Activated CD4-positive, alpha-beta T cell treated with anti-CD3 and anti-CD28 coated beads, Interleukin-2, amount 50 U/mL, for 16 hours (primary cell): ENCODE results near the gene TEX10.
"Not testable (repeated sequence)": the region's sequence is repeated elsewhere in the genome, so short reads cannot be mapped to it uniquely, and the experiment has no call there.

ENCODE experiments used
- DNase-seq: peaks from one replicate; pipeline ENCODE4 v3.0.0-alpha.2; 2020

TEX10 gene

GRCh38 chr9:100341889-100342288, 10.9 kb downstream of the TEX10 start:
- DNase-seq = no peak

DNA sequence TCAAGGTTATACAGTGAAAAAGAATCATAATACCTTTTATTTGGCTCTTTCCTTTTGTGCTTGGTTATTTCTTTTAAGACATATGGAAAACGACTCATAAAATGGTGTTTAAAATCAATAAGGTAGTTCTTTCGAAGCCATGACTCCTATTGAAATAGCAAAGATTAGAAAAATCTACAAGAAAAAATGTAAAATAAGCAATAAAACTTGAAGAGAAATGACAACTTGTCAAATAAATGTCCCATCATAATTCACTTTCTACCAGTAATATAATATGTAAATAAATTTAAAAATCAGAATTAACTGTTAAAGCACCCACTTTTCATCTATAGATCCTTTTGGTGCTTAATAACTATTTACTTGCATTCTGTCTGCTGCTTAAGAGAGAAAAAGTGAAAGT, 12.5 kb downstream of the TEX10 start:
- DNase-seq = no peak

GRCh38 chr9:100338736-100339135, 14.0 kb downstream of the TEX10 start:
- DNase-seq = not testable (repeated sequence)

DNA sequence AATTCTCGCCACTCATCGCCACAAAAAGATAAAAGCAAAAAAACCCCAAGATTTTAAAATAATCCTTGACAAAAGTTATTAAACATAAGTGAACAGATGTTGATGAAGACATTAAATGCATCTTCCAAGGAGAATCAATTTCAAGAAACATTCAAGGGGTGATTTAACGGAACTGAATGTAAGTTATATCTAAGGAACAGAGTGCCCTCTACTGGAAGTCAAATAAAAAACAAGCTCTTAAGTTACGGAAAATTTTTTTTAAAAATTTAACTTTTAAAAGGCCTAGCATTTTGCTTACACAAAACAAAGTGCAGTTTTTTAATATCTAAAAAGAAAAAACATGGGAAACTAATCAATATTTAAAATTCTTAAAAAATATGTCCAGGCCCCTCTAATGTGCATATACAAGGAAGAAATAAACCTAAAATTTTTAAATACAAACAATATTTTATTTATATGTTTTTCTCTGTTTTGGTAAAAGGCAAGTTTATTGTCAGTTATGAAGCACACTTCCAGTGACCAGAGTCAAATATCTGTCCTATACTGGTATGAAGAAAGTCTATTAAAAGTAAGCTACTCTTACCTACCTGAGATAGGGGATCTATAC, 28.0 kb downstream of the TEX10 start:
- peak; percentile 26 for DNase-seq

- peak; percentile 8 for DNase-seq
These were observed 29.7 kb downstream of the TEX10 start for GRCh38 chr9:100322954-100323536.

- DNase-seq = no peak
These were observed 35.0 kb downstream of the TEX10 start for GRCh38 chr9:100317706-100318105.

DNA sequence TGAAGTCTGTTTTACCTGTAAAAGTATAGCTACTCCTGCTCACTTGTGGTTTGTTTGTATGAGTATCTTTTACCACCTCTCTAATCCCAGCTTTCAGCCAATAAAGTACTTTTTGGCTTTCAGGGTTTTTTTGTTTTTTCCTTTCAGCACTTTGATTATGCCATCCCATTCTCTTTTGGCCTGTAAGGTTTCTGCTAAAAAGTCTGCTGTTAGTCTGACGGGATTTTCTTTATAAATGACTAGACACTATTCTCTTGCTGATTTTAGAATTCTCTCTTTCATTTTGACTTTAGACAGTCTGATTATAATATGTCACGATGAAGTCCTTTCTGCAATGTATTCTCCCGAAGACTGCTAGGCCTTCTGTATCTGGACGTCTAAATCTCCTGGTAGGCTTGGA, 37.2 kb downstream of the TEX10 start:
- DNase-seq = no peak

GRCh38 chr9:100309992-100310391, 42.8 kb downstream of the TEX10 start:
- DNase-seq = no peak

DNA sequence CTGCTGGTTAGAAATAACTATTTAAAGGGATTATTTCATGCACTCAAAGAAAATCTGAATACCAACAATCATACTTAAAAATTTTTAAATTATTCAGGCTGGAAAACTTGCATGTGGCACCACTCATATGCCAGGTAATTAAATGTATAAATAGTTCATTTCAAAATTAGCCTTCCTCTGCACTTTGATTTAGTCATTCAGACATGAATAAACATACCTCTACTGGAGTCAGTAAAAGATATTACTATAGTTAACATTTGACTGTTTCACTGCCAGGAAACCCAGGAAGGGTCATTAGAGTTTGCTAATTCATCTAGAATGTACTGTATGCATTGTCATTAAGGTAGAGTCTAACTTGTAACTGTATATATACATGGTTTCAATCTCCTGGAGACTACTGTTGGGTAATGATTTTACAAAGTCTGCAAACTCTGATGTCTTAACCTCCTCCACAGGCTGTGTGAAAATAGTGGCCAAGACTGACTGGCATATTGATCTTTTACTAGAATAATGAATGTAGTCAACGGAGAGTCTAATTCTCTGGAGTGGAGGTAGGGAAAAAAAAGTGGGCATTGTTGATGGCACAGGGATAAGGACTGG, 43.7 kb downstream of the TEX10 start:
- no peak for DNase-seq

DNA sequence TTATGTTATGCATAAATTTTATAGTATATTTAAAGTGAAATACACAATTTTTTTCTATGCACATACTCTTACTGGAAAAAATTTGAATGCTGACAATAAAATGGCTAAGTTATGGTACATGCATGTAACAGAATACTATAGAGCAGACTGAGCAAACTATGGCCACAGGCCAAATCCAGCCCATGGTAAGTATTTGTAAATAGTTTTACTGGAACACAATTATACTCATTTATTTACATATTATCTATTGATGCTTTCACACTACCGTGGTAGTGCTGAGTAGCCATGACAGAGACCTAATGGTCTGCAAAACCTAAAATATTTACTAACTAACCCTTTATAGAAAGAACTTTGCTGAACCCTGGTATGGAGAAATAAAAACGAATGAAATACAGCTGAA, 45.7 kb downstream of the TEX10 start:
- DNase-seq = no peak

DNA sequence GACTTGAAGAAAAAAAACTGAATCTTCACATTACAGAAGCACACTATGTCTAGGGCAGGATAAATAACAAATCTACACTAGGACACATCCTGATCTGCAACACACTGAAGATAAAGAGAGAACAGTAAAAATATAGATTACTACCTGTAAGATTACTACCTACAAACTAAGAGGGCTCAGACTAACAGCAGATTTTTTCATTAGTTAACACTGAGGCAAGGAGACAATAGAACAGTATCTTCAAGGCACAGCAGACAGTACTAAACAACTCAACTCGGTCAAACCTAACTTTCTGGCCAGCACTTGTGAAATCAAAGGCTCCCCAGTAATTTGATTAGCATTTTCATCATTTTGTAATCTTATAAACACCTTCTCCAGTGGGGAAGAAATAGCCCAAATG, 46.5 kb downstream of the TEX10 start:
- DNase-seq = no peak

GRCh38 chr9:100303747-100304146, 49.0 kb downstream of the TEX10 start:
- no peak for DNase-seq

GRCh38 chr9:100298378-100298777, 54.4 kb downstream of the TEX10 start:
- no peak for DNase-seq

DNA sequence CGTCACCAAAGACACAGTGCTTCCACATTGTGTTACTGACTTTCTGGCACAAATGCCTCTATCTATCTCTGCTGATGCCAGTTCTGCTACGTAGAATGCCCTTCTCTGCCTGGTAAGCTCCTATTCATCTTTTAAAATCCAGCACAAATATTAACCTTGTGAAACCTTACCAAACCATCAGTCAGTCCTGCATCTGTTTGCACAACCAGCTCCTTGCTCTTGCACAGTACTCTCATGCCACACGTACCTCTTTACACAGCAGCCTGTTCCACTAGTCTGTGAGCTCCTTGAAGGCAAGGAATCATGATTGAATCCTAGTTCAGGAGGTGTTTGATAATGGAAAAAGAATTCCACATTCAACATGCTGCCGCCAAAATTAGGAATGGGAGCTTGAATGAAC, 56.3 kb downstream of the TEX10 start:
- DNase-seq = no peak

GRCh38 chr9:100295240-100295639, 57.5 kb downstream of the TEX10 start:
- no peak for DNase-seq

GRCh38 chr9:100294806-100295205, 57.9 kb downstream of the TEX10 start:
- no peak for DNase-seq

DNA sequence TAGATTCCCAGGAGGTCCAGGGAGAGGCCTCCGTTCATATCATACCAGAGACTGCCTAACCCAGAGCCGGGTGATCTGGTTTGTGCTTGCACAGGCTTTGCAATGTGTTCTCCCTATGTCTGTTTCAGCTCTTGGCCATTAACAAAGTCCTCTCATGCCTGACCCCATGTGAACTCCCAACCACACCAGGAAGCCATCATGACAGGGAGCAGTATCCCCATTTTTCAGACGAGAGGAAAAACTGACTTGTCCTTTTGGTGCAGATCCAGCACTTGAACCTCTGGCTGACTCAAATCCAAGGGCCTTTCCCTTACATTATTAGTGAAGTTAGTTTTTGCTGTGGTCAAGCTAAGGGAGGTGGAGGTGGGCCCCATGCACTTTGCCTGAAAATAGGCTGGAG, 58.4 kb downstream of the TEX10 start:
- no peak for DNase-seq

DNA sequence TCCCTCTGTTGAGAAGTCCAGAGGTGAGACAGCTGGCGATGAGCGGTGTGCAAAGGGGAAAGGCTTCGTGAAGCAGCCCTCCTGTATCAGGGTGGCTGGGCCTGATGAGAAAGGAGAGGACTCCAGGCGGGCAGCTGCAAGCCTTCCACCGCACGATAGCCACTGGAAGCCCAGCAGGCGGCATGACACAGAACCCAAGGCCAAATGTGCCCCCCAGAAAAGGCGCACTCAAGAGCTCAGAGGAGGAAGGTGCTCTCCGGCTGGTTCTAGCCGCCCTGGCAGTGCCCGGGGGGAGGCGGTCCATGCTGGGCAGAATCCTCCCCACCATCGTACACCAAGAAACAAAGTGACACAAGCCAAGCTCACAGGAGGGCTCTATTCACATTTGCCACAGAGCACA, 60.3 kb downstream of the TEX10 start:
- no peak for DNase-seq

DNA sequence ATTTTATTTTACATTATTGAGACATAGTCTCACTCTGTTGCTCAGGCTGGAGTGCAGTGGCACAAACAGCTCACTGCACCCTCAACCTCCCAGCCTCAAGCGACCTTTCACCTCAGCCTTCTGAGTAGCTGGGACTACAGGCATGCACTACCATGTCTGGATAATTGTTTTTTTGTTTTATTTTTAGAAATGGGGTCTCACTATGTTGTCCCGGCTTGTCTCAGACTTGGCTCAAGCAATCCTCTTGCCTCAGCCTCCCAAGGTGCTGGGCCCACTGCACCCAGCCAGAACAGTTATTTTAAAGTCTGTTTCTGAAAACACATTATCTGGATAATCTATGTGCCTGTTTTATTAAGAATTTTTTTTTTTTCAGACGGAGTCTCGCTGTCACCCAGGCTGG, 62.0 kb downstream of the TEX10 start:
- no peak for DNase-seq

DNA sequence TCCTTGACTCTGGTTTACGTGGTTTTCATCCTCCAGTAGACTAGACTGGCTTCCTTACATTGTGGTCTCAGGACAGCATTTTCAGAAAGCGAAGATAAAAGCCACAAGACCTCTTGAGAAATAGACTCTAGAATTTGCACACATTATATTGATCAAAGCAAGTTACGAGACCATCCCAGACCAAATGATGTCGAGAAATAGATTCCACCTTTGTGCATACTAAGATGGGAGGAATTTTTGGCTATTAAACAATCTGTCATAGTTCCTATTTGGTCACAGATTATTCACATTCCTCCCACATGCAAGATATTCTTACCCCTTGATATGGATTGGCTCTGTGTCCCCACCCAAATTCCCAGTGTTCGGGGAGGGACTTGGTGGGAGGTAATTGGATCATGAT, 65.6 kb downstream of the TEX10 start:
- no peak for DNase-seq

DNA sequence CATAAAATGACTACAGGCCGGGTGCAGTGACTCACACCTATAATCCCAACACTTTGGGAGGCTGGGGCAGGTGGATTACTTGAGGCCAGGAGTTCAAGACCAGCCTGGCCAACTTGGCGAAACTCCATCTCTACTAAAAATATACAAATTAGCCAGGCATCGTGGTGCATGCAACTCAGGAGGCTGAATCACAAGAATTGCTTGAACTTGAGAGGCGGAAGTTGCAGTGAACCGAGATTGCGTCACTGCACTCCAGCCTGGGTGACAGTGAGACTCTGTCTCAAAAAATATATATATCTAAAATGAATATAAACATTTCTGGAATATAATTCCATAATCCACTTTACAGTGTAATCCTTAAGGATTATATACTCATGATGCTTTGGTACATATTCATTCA, 66.5 kb downstream of the TEX10 start:
- no peak for DNase-seq

- no peak for DNase-seq
These were observed 67.1 kb downstream of the TEX10 start for GRCh38 chr9:100285601-100286000.

GRCh38 chr9:100285080-100285479, 67.7 kb downstream of the TEX10 start:
- DNase-seq = no peak

GRCh38 chr9:100284247-100284646, 68.5 kb downstream of the TEX10 start:
- DNase-seq = no peak

DNA sequence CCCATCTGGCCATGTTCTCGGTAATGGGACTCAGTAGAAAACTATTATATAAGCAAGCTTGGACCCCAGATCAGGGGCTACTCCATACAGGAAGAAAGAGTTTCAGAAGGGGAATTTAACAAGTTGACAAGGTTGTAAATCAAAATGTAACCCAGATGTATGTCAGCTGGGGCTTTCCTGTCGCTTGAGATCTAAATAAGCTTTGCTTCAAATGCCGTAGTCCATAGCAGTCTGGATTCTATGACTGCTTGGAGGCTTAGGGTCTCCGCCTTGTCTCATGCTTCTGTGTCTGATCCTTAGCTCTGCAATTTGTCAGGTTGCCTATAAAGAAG, 70.4 kb downstream of the TEX10 start:
- no peak for DNase-seq
